HG02642 (cell line): ENCODE data around the gene TTC8.
"Not testable (repeated sequence)": the region's sequence is repeated elsewhere in the genome, so short reads cannot be mapped to it uniquely, and the experiment has no call there.

ENCODE experiments used
- ATAC-seq: cut with Tn5 transposase; IDR thresholded peaks from one replicate; pipeline ENCODE4 v1.9.1; 2021; ENCODE audit warnings: mild to moderate bottlenecking; ENCODE audit not compliant: unreplicated experiment, poor library complexity

The TTC8 gene

GRCh38 chr14:88821888-88822287 lies 2.6 kb upstream of the TTC8 start:
- ATAC-seq = no peak

GRCh38 chr14:88823968-88824313 lies 510 bp upstream of the TTC8 start:
- ATAC-seq = peak; percentile 7

GRCh38 chr14:88825078-88825458 lies 617 bp downstream of the TTC8 start:
- no peak for ATAC-seq

- no peak for ATAC-seq
Observed at GRCh38 chr14:88825503-88825902, 1.1 kb downstream of the TTC8 start.

- no peak for ATAC-seq
Observed at GRCh38 chr14:88829188-88829587, 4.7 kb downstream of the TTC8 start.

- no peak for ATAC-seq
Observed at GRCh38 chr14:88829685-88830302, 5.3 kb downstream of the TTC8 start.

GRCh38 chr14:88831284-88831683 lies 6.8 kb downstream of the TTC8 start:
- ATAC-seq = no peak

- ATAC-seq = no peak
Observed at GRCh38 chr14:88834883-88835431, 10.5 kb downstream of the TTC8 start.

- no peak for ATAC-seq
Observed at GRCh38 chr14:88835661-88836060, 11.2 kb downstream of the TTC8 start.

- no peak for ATAC-seq
Observed at GRCh38 chr14:88837495-88837894, 13.0 kb downstream of the TTC8 start.

GRCh38 chr14:88838015-88838414 lies 13.6 kb downstream of the TTC8 start:
- no peak for ATAC-seq

GRCh38 chr14:88840926-88841325 lies 16.5 kb downstream of the TTC8 start:
- ATAC-seq = no peak

GRCh38 chr14:88841741-88842140 lies 17.3 kb downstream of the TTC8 start:
- ATAC-seq = no peak

GRCh38 chr14:88842414-88842813 lies 18.0 kb downstream of the TTC8 start:
- no peak for ATAC-seq

GRCh38 chr14:88844980-88845491 lies 20.6 kb downstream of the TTC8 start:
- no peak for ATAC-seq

GRCh38 chr14:88848571-88848970 lies 24.1 kb downstream of the TTC8 start:
- no peak for ATAC-seq

- ATAC-seq = no peak
Observed at GRCh38 chr14:88849716-88850115, 25.3 kb downstream of the TTC8 start.

- no peak for ATAC-seq
Observed at GRCh38 chr14:88851587-88851986, 27.1 kb downstream of the TTC8 start.

- no peak for ATAC-seq
Observed at GRCh38 chr14:88852632-88853031, 28.2 kb downstream of the TTC8 start.

- ATAC-seq = no peak
Observed at GRCh38 chr14:88853129-88853528, 28.7 kb downstream of the TTC8 start.

- no peak for ATAC-seq
Observed at GRCh38 chr14:88856786-88857366, 32.4 kb downstream of the TTC8 start.

GRCh38 chr14:88857861-88858260 lies 33.4 kb downstream of the TTC8 start:
- not testable (repeated sequence) for ATAC-seq
